H9 (cell line): ENCODE measurements around the gene TASOR2. TPM values are rescaled to one million over a fixed set of nuclear protein-coding genes. Genes with fewer than 3 reads are reported as not detected.

Experiments
- DNase-seq: peaks from one replicate; pipeline ENCODE4 v3.0.0-alpha.2; 2017
- H2AFZ ChIP-seq: one replicate; pipeline ENCODE4 v1.6.1; 2013; ENCODE audit warnings: mild to moderate bottlenecking, low read length, control low read depth, moderate library complexity
- H2AK5ac ChIP-seq: 2 replicates; pipeline ENCODE4 v1.6.1; 2013; ENCODE audit warnings: low read length, control low read depth, mixed read lengths; ENCODE audit not compliant: insufficient read length
- H2BK120ac ChIP-seq: one replicate; pipeline ENCODE4 v1.6.1; 2013; ENCODE audit warnings: low read depth, mild to moderate bottlenecking, low read length, control low read depth, inconsistent platforms; ENCODE audit not compliant: poor library complexity, severe bottlenecking
- H2BK12ac ChIP-seq: 2 replicates; pipeline ENCODE4 v1.6.1; 2013; ENCODE audit warnings: low read length, control low read depth, mixed read lengths, low read depth; ENCODE audit not compliant: insufficient read length
- H2BK15ac ChIP-seq: 2 replicates; pipeline ENCODE4 v1.6.1; 2013; ENCODE audit warnings: low read depth, low read length, control low read depth
- H2BK20ac ChIP-seq: one replicate; pipeline ENCODE4 v1.6.1; 2013; ENCODE audit warnings: low read depth, mild to moderate bottlenecking, low read length, control low read depth, inconsistent platforms; ENCODE audit not compliant: poor library complexity, severe bottlenecking
- H2BK5ac ChIP-seq: 2 replicates; pipeline ENCODE4 v1.6.1; 2013; ENCODE audit warnings: low read length, control low read depth, mixed read lengths; ENCODE audit not compliant: insufficient read length
- H3K14ac ChIP-seq: 2 replicates; pipeline ENCODE4 v1.6.1; 2013; ENCODE audit warnings: low read length, control low read depth; ENCODE audit not compliant: insufficient read depth
- H3K18ac ChIP-seq: 2 replicates; pipeline ENCODE4 v1.6.1; 2013; ENCODE audit warnings: low read depth, mild to moderate bottlenecking, mixed read lengths, low read length, control low read depth; ENCODE audit not compliant: insufficient read length
- H3K23ac ChIP-seq: 2 replicates; pipeline ENCODE4 v1.6.1; 2013; ENCODE audit warnings: low read length, control low read depth, mixed read lengths, low read depth; ENCODE audit not compliant: insufficient read length
- H3K23me2 ChIP-seq: 2 replicates; pipeline ENCODE4 v1.6.1; 2013; ENCODE audit warnings: low read depth, mild to moderate bottlenecking, mixed read lengths, low read length, control low read depth; ENCODE audit not compliant: insufficient read length, poor library complexity, severe bottlenecking
- H3K27ac ChIP-seq: 2 replicates; pipeline ENCODE4 v1.5.1; 2013; ENCODE audit warnings: low read length, control low read depth, mixed read lengths, low read depth; ENCODE audit not compliant: insufficient read length
- H3K27me3 ChIP-seq: 2 replicates; pipeline ENCODE4 v1.6.1; 2013; ENCODE audit warnings: low read length, control low read depth, inconsistent platforms; ENCODE audit not compliant: insufficient read depth
- H3K4ac ChIP-seq: 2 replicates; pipeline ENCODE4 v1.6.1; 2013; ENCODE audit warnings: low read depth, mild to moderate bottlenecking, control low read depth, inconsistent platforms, low read length, moderate library complexity
- H3K4me1 ChIP-seq: 2 replicates; pipeline ENCODE4 v1.6.1; 2013; ENCODE audit warnings: low read length, control low read depth, inconsistent platforms; ENCODE audit not compliant: insufficient read depth
- H3K4me2 ChIP-seq: 2 replicates; pipeline ENCODE4 v1.6.1; 2013; ENCODE audit warnings: low read length, control low read depth, mixed read lengths; ENCODE audit not compliant: insufficient read length, insufficient read depth
- H3K56ac ChIP-seq: 2 replicates; pipeline ENCODE4 v1.6.1; 2013; ENCODE audit warnings: low read depth, mild to moderate bottlenecking, mixed read lengths, low read length, control low read depth; ENCODE audit not compliant: insufficient read length
- H3K79me1 ChIP-seq: 2 replicates; pipeline ENCODE4 v1.6.1; 2013; ENCODE audit warnings: low read depth, mild to moderate bottlenecking, moderate library complexity, low read length, control low read depth, inconsistent platforms; ENCODE audit not compliant: insufficient read depth, poor library complexity, severe bottlenecking
- H3K79me2 ChIP-seq: 2 replicates; pipeline ENCODE4 v1.6.1; 2013; ENCODE audit warnings: low read length, control low read depth, inconsistent platforms; ENCODE audit not compliant: insufficient read depth
- H3K9ac ChIP-seq: 2 replicates; pipeline ENCODE4 v1.6.1; 2013; ENCODE audit warnings: low read length, control low read depth, mixed read lengths; ENCODE audit not compliant: insufficient read length; ENCODE audit errors: extremely low read depth
- H3K9me3 ChIP-seq: one replicate; pipeline ENCODE4 v1.6.1; 2013; ENCODE audit warnings: low read depth, low read length, inconsistent platforms; ENCODE audit not compliant: control insufficient read depth
- H3T11ph ChIP-seq: one replicate; pipeline ENCODE4 v1.6.1; 2013; ENCODE audit warnings: mild to moderate bottlenecking, low read length, control low read depth, inconsistent platforms
- H4K20me1 ChIP-seq: one replicate; pipeline ENCODE4 v1.6.1; 2013; ENCODE audit not compliant: control insufficient read depth, insufficient read length, insufficient read depth
- H4K5ac ChIP-seq: 2 replicates; pipeline ENCODE4 v1.6.1; 2013; ENCODE audit warnings: low read depth, mild to moderate bottlenecking, mixed read lengths, low read length, control low read depth; ENCODE audit not compliant: insufficient read length
- H4K8ac ChIP-seq: replicated peaks from 2 replicates; pipeline ENCODE4 v1.6.1; 2013; ENCODE audit warnings: low read length, control low read depth, mixed read lengths, low read depth; ENCODE audit not compliant: insufficient read length
- H4K91ac ChIP-seq: 2 replicates; pipeline ENCODE4 v1.6.1; 2013; ENCODE audit warnings: low read depth, mild to moderate bottlenecking, moderate library complexity, mixed read lengths, low read length, control low read depth; ENCODE audit not compliant: insufficient read length
- H3K27ac Mint-ChIP-seq, 3 experiments: 2 replicates in 2 of 3; 3 replicates in 1 of 3; pipeline ENCODE4 v1.8.0; 2020 to 2021; ENCODE audit warnings: mixed read lengths in 3 of 3, mild to moderate bottlenecking in 1 of 3, moderate library complexity in 1 of 3
- H3K27me3 Mint-ChIP-seq: 2 replicates; pipeline ENCODE4 v1.8.0; 2021; ENCODE audit warnings: low read depth, mild to moderate bottlenecking, moderate library complexity, mixed read lengths
- H3K36me3 Mint-ChIP-seq, 3 experiments: 2 replicates in 2 of 3; 3 replicates in 1 of 3; pipeline ENCODE4 v1.8.0; 2020 to 2021; ENCODE audit warnings: low read depth in 3 of 3, mixed read lengths in 3 of 3; ENCODE audit not compliant: insufficient read depth in 1 of 3
- H3K4me1 Mint-ChIP-seq, 2 experiments: 2 replicates each; pipeline ENCODE4 v1.8.0; 2020; ENCODE audit warnings: mixed read lengths in 2 of 2
- H3K4me3 Mint-ChIP-seq, 2 experiments: 2 replicates in 1 of 2; 3 replicates in 1 of 2; pipeline ENCODE4 v1.8.0; 2020 to 2021; ENCODE audit warnings: mild to moderate bottlenecking in 2 of 2, mixed read lengths in 2 of 2, moderate library complexity in 1 of 2
- H3K9me3 Mint-ChIP-seq, 2 experiments: 2 replicates in 1 of 2; 3 replicates in 1 of 2; pipeline ENCODE4 v1.8.0; 2020; ENCODE audit warnings: mild to moderate bottlenecking in 2 of 2, mixed read lengths in 2 of 2, moderate library complexity in 1 of 2
- WGBS: extraction: QIAGEN DNeasy Blood & Tissue Kit; methylation state at CpG from one replicate; pipeline ENCODE4 v1.1.7; 2013; ENCODE audit warnings: missing lambda C conversion rate, low lambda C conversion rate, mixed read lengths; ENCODE audit not compliant: insufficient read length; ENCODE audit errors: extremely low coverage; 5-methylcytosine and 5-hydroxymethylcytosine counted together
- total RNA-seq: library from RNA; stranded (reverse); gene quantifications from 2 replicates; pipeline ENCODE4 v1.2.1, GENCODE V29; 2021
- TF ChIP-seq, protein P1 (sequence below): fragments of 200-600 bp; sonication (generic); conservative IDR thresholded peaks from 3 replicates; pipeline ENCODE4 v1.8.0; 2021; ENCODE audit warnings: antibody characterized with exemption, mild to moderate bottlenecking

TASOR2 gene
- total RNA-seq, 1 experiment from 2014 or later = 64.5 TPM

DNA sequence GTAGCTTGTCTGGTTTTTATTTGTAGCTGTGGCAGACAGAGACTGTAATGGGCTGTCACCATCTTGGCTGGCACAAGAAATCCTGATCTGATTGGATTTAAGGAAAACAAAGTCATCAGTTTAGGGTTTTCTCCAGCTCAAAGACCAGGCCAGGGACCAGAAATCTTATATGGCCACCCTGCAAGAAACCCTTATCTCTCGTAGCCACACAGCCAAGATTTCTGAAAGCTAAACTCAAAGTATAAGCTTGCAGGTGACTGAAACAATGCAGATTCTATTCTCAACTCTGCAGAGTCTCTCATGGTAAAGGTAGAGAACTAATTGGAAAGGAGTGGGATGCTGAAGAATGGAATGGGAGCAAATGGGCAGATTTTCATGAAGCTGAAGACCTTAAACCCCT lies 15.0 kb upstream of the TASOR2 start:
- Histone ChIP-seq H2BK5ac (no peak overlapping the region), H2AK5ac (no peak overlapping the region), H3K4me1 (peaks cover 7% of the 10 kb centered on the region; the same call in 1 of the 2 replicates), H2AFZ (no peak overlapping the region), H2BK15ac (no peak overlapping the region), H3K9ac (no peak overlapping the region), H3K18ac (no peak overlapping the region), H3T11ph (no peak overlapping the region), H3K23ac (no peak overlapping the region), H3K9me3 (no peaks in the 10 kb centered on the region), H3K27me3 (no peaks in the 10 kb centered on the region), H3K79me1 (no peaks in the 10 kb centered on the region), H3K56ac (no peak overlapping the region), H2BK20ac (no peak overlapping the region), H3K14ac (no peak overlapping the region), H3K4ac (no peak overlapping the region), H4K91ac (no peak overlapping the region), H4K5ac (no peak overlapping the region), H3K79me2 (no peaks in the 10 kb centered on the region), H3K23me2 (peaks cover 4% of the 10 kb centered on the region), H2BK120ac (no peak overlapping the region), H3K27ac (no peak overlapping the region), H4K8ac (no peak overlapping the region), H4K20me1 (no peaks in the 10 kb centered on the region), H2BK12ac (no peak overlapping the region), H3K4me2 (no peak overlapping the region)
- peaks cover 13 to 15% of the 10 kb centered on the region in 2 experiments for H3K4me1 Mint-ChIP-seq
- peaks cover 8 to 11% of the 10 kb centered on the region in 2 experiments; a peak in 4 of 5 replicates for H3K9me3 Mint-ChIP-seq
- peaks cover 0 to 5% (median 3%) of the 10 kb centered on the region in 3 experiments; a peak in 5 of 7 replicates for H3K36me3 Mint-ChIP-seq
- H3K27ac Mint-ChIP-seq = no peak overlapping the region
- no peak for DNase-seq
- peaks cover 16% of the 10 kb centered on the region for H3K27me3 Mint-ChIP-seq
- no CpG with 5 or more reads among the region's 1 CpG for WGBS
- no peak overlapping the region for H3K4me3 Mint-ChIP-seq
- TF ChIP-seq, protein P1, sequence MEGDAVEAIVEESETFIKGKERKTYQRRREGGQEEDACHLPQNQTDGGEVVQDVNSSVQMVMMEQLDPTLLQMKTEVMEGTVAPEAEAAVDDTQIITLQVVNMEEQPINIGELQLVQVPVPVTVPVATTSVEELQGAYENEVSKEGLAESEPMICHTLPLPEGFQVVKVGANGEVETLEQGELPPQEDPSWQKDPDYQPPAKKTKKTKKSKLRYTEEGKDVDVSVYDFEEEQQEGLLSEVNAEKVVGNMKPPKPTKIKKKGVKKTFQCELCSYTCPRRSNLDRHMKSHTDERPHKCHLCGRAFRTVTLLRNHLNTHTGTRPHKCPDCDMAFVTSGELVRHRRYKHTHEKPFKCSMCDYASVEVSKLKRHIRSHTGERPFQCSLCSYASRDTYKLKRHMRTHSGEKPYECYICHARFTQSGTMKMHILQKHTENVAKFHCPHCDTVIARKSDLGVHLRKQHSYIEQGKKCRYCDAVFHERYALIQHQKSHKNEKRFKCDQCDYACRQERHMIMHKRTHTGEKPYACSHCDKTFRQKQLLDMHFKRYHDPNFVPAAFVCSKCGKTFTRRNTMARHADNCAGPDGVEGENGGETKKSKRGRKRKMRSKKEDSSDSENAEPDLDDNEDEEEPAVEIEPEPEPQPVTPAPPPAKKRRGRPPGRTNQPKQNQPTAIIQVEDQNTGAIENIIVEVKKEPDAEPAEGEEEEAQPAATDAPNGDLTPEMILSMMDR = no peak
